Activated naive CD4-positive, alpha-beta T cell treated with anti-CD3 and anti-CD28 coated beads for 36 hours (primary cell): ENCODE results near the gene SOX9. TPM values are rescaled to one million over a fixed set of nuclear protein-coding genes. Genes with fewer than 3 reads are reported as not detected.
"Not testable (repeated sequence)": the region's sequence is repeated elsewhere in the genome, so short reads cannot be mapped to it uniquely, and the experiment has no call there.

Experiments used
- CTCF ChIA-PET: fragments of 350-600 bp; sonication (Branson Sonifier 250); formaldehyde crosslinking; loops from one replicate; lab custom pipeline; 2021; ENCODE audit warnings: antibody characterized with exemption; lab: Charles Lee
- DNase-seq: peaks from one replicate; pipeline ENCODE4 v3.0.0-alpha.2; 2020
- H3K27ac Mint-ChIP-seq: one replicate; pipeline ENCODE4 v1.8.0; 2021; ENCODE audit warnings: mild to moderate bottlenecking, mixed read lengths
- H3K27me3 Mint-ChIP-seq: one replicate; pipeline ENCODE4 v1.8.0; 2021; ENCODE audit warnings: low read depth, mixed read lengths
- H3K36me3 Mint-ChIP-seq: one replicate; pipeline ENCODE4 v1.8.0; 2021; ENCODE audit warnings: low read depth, mixed read lengths
- H3K4me1 Mint-ChIP-seq: one replicate; pipeline ENCODE4 v1.8.0; 2021; ENCODE audit warnings: low read depth, mixed read lengths
- H3K4me3 Mint-ChIP-seq: one replicate; pipeline ENCODE4 v1.8.0; 2021; ENCODE audit warnings: mild to moderate bottlenecking, moderate library complexity, mixed read lengths
- H3K9me3 Mint-ChIP-seq: one replicate; pipeline ENCODE4 v1.8.0; 2021; ENCODE audit warnings: mixed read lengths
- intact Hi-C: fragments of 100-400 bp; cut with micrococcal nuclease; formaldehyde crosslinking; loops from one replicate; pipeline ENCODE4 v1.15.1; 2023
- total RNA-seq, 2 experiments: library from RNA; stranded (reverse); gene quantifications; one replicate each; pipeline ENCODE4 v1.2.3, GENCODE V29; 2021

Gene SOX9
- total RNA-seq, 2 experiments from 2014 or later, result not detected

- peaks cover 12% of the 10 kb centered on the region for H3K27me3 Mint-ChIP-seq
- peaks cover 1% of the 10 kb centered on the region for H3K9me3 Mint-ChIP-seq
- H3K4me3 Mint-ChIP-seq, result no peak overlapping the region
- H3K4me1 Mint-ChIP-seq, result no peaks in the 10 kb centered on the region
- no peak for DNase-seq
- no peak overlapping the region for H3K27ac Mint-ChIP-seq
- no peaks in the 10 kb centered on the region for H3K36me3 Mint-ChIP-seq
- CTCF ChIA-PET, result no interaction called here
- intact Hi-C loops, result no loop called here
These were observed 18.4 kb downstream of the SOX9 start for GRCh38 chr17:72139212-72139611.

GRCh38 chr17:72141336-72141735 is 20.5 kb downstream of the SOX9 start:
- intact Hi-C loops, result no loop called here
- H3K27me3 Mint-ChIP-seq, result peaks cover 8% of the 10 kb centered on the region
- no peak overlapping the region for H3K27ac Mint-ChIP-seq
- H3K4me3 Mint-ChIP-seq, result no peak overlapping the region
- no peaks in the 10 kb centered on the region for H3K36me3 Mint-ChIP-seq
- H3K4me1 Mint-ChIP-seq, result no peaks in the 10 kb centered on the region
- CTCF ChIA-PET, result no interaction called here
- no peaks in the 10 kb centered on the region for H3K9me3 Mint-ChIP-seq
- DNase-seq, result no peak

- H3K27me3 Mint-ChIP-seq, intact Hi-C loops, H3K4me1 Mint-ChIP-seq: not testable (repeated sequence)
These were observed 21.3 kb downstream of the SOX9 start for GRCh38 chr17:72142097-72142496.

DNA sequence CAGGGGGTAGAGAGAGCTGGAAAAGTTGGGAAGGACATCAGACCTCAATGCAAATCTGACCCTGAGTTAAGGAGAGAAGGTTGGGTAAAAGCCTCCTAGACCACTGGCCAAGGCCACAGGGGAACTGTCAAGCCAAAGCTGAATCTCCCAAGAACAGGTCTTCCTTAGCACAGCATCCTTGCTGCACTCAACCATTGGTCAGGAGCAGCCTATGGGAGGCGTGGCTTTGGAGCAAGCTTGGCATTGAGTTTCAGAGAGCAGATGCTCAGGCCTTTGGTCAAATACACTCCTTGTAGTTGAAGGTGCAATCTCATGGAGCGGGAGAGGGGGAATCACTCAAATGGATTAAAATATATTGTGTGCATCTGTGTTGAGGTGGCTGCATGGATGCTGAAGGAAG is 21.8 kb downstream of the SOX9 start:
- intact Hi-C loops, result no loop called here
- Mint-ChIP-seq H3K4me3 (no peak overlapping the region), H3K27ac (no peak overlapping the region), H3K36me3 (no peaks in the 10 kb centered on the region), H3K27me3 (peaks cover 4% of the 10 kb centered on the region), H3K4me1 (no peaks in the 10 kb centered on the region), H3K9me3 (no peaks in the 10 kb centered on the region)
- CTCF ChIA-PET, result no interaction called here
- no peak for DNase-seq

More at GRCh38 chr17:72142097-72142496, 21.3 kb downstream of the SOX9 start:
- H3K27ac Mint-ChIP-seq, H3K36me3 Mint-ChIP-seq, H3K4me3 Mint-ChIP-seq, H3K9me3 Mint-ChIP-seq, CTCF ChIA-PET, DNase-seq: not testable (repeated sequence)

GRCh38 chr17:72143245-72143644 is 22.4 kb downstream of the SOX9 start:
- no peaks in the 10 kb centered on the region for H3K4me1 Mint-ChIP-seq
- H3K27ac Mint-ChIP-seq, result no peak overlapping the region
- no peaks in the 10 kb centered on the region for H3K9me3 Mint-ChIP-seq
- no peak for DNase-seq
- CTCF ChIA-PET, result interaction anchor here (0.6 kb wide), 1 partner anchor 396 kb away, joined by 3 read pairs; no protein-coding TSS in a partner anchor
- H3K27me3 Mint-ChIP-seq, result peaks cover 2% of the 10 kb centered on the region
- no peak overlapping the region for H3K4me3 Mint-ChIP-seq
- H3K36me3 Mint-ChIP-seq, result no peaks in the 10 kb centered on the region
- intact Hi-C loops, result no loop called here

GRCh38 chr17:72144101-72144500 is 23.3 kb downstream of the SOX9 start:
- Mint-ChIP-seq H3K27me3 (peaks cover 2% of the 10 kb centered on the region), H3K9me3 (no peaks in the 10 kb centered on the region), H3K27ac (no peak overlapping the region), H3K4me1 (no peaks in the 10 kb centered on the region), H3K4me3 (no peak overlapping the region), H3K36me3 (no peaks in the 10 kb centered on the region)
- intact Hi-C loops, result no loop called here
- no peak for DNase-seq
- CTCF ChIA-PET, result no interaction called here

DNA sequence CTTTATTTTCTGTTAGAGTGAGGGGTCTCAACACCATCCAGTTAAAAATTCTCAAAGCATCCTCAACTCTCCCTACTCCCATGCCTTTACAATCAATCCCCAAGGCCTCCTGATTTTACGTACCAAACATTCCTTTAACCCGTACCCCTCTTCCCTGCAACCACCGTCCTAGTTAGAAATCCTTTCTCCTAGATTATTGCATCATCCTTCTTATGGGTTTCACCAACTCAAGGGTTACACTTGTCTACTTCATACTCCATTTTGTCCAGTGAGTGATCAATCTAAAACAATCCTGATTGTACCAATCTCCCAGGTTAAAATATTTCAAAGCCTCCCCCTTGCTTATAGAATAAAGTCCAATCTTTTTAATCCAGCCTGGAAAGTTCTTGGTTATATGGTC is 24.7 kb downstream of the SOX9 start:
- CTCF ChIA-PET, result no interaction called here
- no peaks in the 10 kb centered on the region for H3K4me1 Mint-ChIP-seq
- H3K27ac Mint-ChIP-seq, result no peak overlapping the region
- H3K4me3 Mint-ChIP-seq, result no peak overlapping the region
- no peak for DNase-seq
- H3K36me3 Mint-ChIP-seq, result no peaks in the 10 kb centered on the region
- H3K27me3 Mint-ChIP-seq, result peaks cover 4% of the 10 kb centered on the region
- H3K9me3 Mint-ChIP-seq, result peaks cover under 1% of the 10 kb centered on the region
- intact Hi-C loops, result no loop called here

DNA sequence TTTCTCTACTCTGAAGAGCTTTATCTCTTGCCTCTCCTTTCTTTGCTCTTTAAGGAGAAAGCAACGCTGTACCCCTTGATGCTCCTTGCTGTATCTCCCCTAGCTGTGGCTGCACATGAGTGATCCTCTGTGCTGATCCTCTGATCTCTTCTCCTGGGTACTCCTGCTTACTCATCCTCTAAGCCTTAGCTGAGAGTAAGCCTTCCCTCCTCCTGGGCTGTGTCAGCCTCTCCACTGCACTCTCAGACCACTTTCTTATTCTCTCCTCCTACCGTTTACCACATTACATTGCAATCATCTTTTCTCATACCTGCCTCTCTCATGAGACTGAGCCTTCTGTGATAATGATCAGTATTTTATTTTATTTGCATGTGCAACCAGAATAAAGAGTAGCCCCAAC is 25.1 kb downstream of the SOX9 start:
- Mint-ChIP-seq H3K36me3 (no peaks in the 10 kb centered on the region), H3K27ac (no peak overlapping the region), H3K27me3 (peaks cover 2% of the 10 kb centered on the region), H3K4me1 (no peaks in the 10 kb centered on the region), H3K4me3 (no peak overlapping the region), H3K9me3 (peaks cover 1% of the 10 kb centered on the region)
- DNase-seq, result no peak
- intact Hi-C loops, result no loop called here
- CTCF ChIA-PET, result no interaction called here

- Mint-ChIP-seq H3K36me3 (no peaks in the 10 kb centered on the region), H3K9me3 (peaks cover 1% of the 10 kb centered on the region), H3K27me3 (peaks cover 5% of the 10 kb centered on the region), H3K4me3 (no peak overlapping the region), H3K4me1 (no peaks in the 10 kb centered on the region), H3K27ac (no peak overlapping the region)
- CTCF ChIA-PET, result no interaction called here
- DNase-seq, result no peak
- intact Hi-C loops, result no loop called here
These were observed 25.6 kb downstream of the SOX9 start for GRCh38 chr17:72146371-72146770.

DNA sequence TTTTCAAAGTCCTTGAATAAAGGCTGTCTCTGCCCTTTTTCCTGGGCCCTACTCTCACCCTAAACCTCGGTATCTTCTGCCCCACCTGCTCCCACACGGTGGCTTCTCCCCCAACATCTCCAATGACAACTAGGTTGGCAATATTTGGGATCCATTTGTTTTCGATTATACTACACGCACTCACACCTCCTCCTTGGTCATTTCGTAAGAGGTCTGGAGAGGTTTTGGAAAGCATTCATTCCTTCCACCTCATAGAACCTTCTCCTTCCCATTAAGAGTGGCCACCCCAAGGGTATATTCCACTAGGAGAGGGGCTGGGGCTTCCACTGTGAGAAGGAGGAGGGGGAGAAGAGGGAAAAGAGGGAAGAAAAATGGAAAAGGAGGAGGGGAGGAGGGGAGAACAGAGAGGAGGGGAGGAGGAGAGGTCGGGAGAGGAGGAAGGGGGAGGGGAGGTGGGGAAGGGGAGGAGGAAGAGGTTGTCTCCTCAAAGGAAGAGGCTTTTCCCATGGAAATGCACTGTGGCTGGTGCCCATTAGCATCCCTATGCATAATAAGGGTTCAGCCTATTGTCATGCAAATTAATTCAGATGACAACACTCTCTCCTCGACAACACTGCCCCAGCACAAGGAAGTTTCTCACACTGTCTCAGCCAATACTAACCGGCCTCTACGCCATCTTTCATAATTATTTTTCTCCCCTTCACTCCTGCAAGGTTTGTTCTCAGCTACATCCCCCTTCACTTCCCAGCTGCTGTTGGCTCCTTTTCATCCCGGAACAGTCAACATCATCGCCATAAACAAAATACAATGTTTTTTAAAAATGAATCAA is 30.0 kb downstream of the SOX9 start:
- intact Hi-C loops, result no loop called here
- Mint-ChIP-seq H3K27me3 (peaks cover 5% of the 10 kb centered on the region), H3K36me3 (no peaks in the 10 kb centered on the region), H3K9me3 (peaks cover 1% of the 10 kb centered on the region), H3K4me3 (no peak overlapping the region), H3K27ac (no peak overlapping the region), H3K4me1 (no peaks in the 10 kb centered on the region)
- DNase-seq, result no peak
- CTCF ChIA-PET, result no interaction called here

- peaks cover 1% of the 10 kb centered on the region for H3K9me3 Mint-ChIP-seq
- intact Hi-C loops, result no loop called here
- peaks cover 5% of the 10 kb centered on the region for H3K27me3 Mint-ChIP-seq
- no peak overlapping the region for H3K4me3 Mint-ChIP-seq
- DNase-seq, result no peak
- H3K4me1 Mint-ChIP-seq, result no peaks in the 10 kb centered on the region
- no peak overlapping the region for H3K27ac Mint-ChIP-seq
- H3K36me3 Mint-ChIP-seq, result no peaks in the 10 kb centered on the region
- CTCF ChIA-PET, result interaction anchor here (0.6 kb wide), 1 partner anchor 27 kb away, joined by 4 read pairs; no protein-coding TSS in a partner anchor
These were observed 31.0 kb downstream of the SOX9 start for GRCh38 chr17:72151565-72152386.

GRCh38 chr17:72152387-72152929 is 31.6 kb downstream of the SOX9 start:
- Mint-ChIP-seq H3K9me3 (peaks cover 1% of the 10 kb centered on the region), H3K36me3 (no peaks in the 10 kb centered on the region), H3K4me3 (no peak overlapping the region), H3K27ac (no peak overlapping the region), H3K27me3 (peaks cover 5% of the 10 kb centered on the region), H3K4me1 (no peaks in the 10 kb centered on the region)
- CTCF ChIA-PET, result interaction anchor here (0.6 kb wide), 1 partner anchor 27 kb away, joined by 4 read pairs; no protein-coding TSS in a partner anchor
- DNase-seq, result no peak
- intact Hi-C loops, result no loop called here
